Middle frontal gyrus (tissue), 1 donor: ENCODE data around the gene SLC2A13.

ENCODE experiments used
- DNase-seq: peaks from one replicate; pipeline ENCODE4 v3.0.0-alpha.2; 2015; ENCODE audit warnings: low spot score; ENCODE audit errors: extremely low spot score

Gene SLC2A13

GRCh38 chr12:40105515-40106201 lies at the start of gene SLC2A13:
TSS of gene SLC2A13 (minus strand) at chr12:40106081. CDS start at chr12:40105808, 273 bp downstream.
- DNase-seq = peak; percentile 84

- DNase-seq = no peak
Measured at GRCh38 chr12:40154381-40154780, 48.5 kb upstream of the SLC2A13 start.

- DNase-seq = no peak
Measured at GRCh38 chr12:40153432-40153831, 47.6 kb upstream of the SLC2A13 start.

- no peak for DNase-seq
Measured at GRCh38 chr12:40152783-40153383, 47.0 kb upstream of the SLC2A13 start.

- no peak for DNase-seq
Measured at GRCh38 chr12:40149673-40150260, 43.9 kb upstream of the SLC2A13 start.

- no peak for DNase-seq
Measured at GRCh38 chr12:40146800-40147797, 41.2 kb upstream of the SLC2A13 start.

- no peak for DNase-seq
Measured at GRCh38 chr12:40145896-40146295, 40.0 kb upstream of the SLC2A13 start.

GRCh38 chr12:40144023-40144422 lies 38.1 kb upstream of the SLC2A13 start:
- no peak for DNase-seq

GRCh38 chr12:40142001-40142744 lies 36.3 kb upstream of the SLC2A13 start:
- no peak for DNase-seq

- DNase-seq = no peak
Measured at GRCh38 chr12:40138526-40138925, 32.6 kb upstream of the SLC2A13 start.

- DNase-seq = no peak
Measured at GRCh38 chr12:40137252-40137651, 31.4 kb upstream of the SLC2A13 start.

GRCh38 chr12:40127408-40127807 lies 21.5 kb upstream of the SLC2A13 start:
- DNase-seq = no peak

GRCh38 chr12:40123496-40123895 lies 17.6 kb upstream of the SLC2A13 start:
- no peak for DNase-seq

GRCh38 chr12:40122842-40123241 lies 17.0 kb upstream of the SLC2A13 start:
- DNase-seq = no peak

- DNase-seq = no peak
Measured at GRCh38 chr12:40117818-40118217, 11.9 kb upstream of the SLC2A13 start.

- DNase-seq = no peak
Measured at GRCh38 chr12:40110586-40110985, 4.7 kb upstream of the SLC2A13 start.

- DNase-seq = no peak
Measured at GRCh38 chr12:40107803-40108620, 2.1 kb upstream of the SLC2A13 start.

- DNase-seq = peak; percentile 82
Measured at GRCh38 chr12:40107098-40107802, 1.4 kb upstream of the SLC2A13 start.

GRCh38 chr12:40106655-40107054 lies 774 bp upstream of the SLC2A13 start:
- no peak for DNase-seq
